ENCODE measurements around the gene SSTR1. TPM values are rescaled to one million over a fixed set of nuclear protein-coding genes. Genes with fewer than 3 reads are reported as not detected.

Gene SSTR1
- total RNA-seq, 1 donor from 2014 or later = not detected

- Mint-ChIP-seq H3K27ac (no peak overlapping the region), H3K9me3 (no peaks in the 10 kb centered on the region), H3K36me3 (no peaks in the 10 kb centered on the region), H3K27me3 (ENCODE audit: insufficient read depth, low read depth) (peaks cover 4% of the 10 kb centered on the region), H3K4me1 (no peaks in the 10 kb centered on the region), H3K4me3 (no peak overlapping the region)
- no peak overlapping the region for H3K9ac ChIP-seq
- H3F3A ChIP-seq (ENCODE audit: low read depth) = no peaks in the 10 kb centered on the region
- H3K4me1 ChIP-seq = no peaks in the 10 kb centered on the region
- TF ChIP-seq CTCF (IDR thresholded peaks at IDR 0.05) (peak; percentile 43), EZH2 (IDR thresholded peaks at IDR 0.05) (no peak), EZH2phosphoT487 (IDR thresholded peaks at IDR 0.05) (no peak)
- no peak overlapping the region for H3K4me3 ChIP-seq
- no peak overlapping the region for H2AFZ ChIP-seq (replicated peaks)
- H3K27ac ChIP-seq = no peak overlapping the region
- no peak overlapping the region for H3K4me2 ChIP-seq
- H3K79me2 ChIP-seq (ENCODE audit: low read depth) = no peaks in the 10 kb centered on the region
- H3K27me3 ChIP-seq = peaks cover 35% of the 10 kb centered on the region
- no peaks in the 10 kb centered on the region for H4K20me1 ChIP-seq (ENCODE audit: low read depth)
- DNase-seq (ENCODE audit: low spot score) = peak; percentile 29
- no peaks in the 10 kb centered on the region for H3K9me3 ChIP-seq (ENCODE audit: low read depth)
- no peaks in the 10 kb centered on the region for H3K36me3 ChIP-seq
These were observed 40.8 kb downstream of the SSTR1 start for GRCh38 chr14:38248321-38249028.

GRCh38 chr14:38250331-38250730, 42.6 kb downstream of the SSTR1 start:
- peaks cover 44% of the 10 kb centered on the region for H3K27me3 ChIP-seq
- H3K27ac Mint-ChIP-seq = no peak overlapping the region
- no peak for DNase-seq (ENCODE audit: low spot score)
- H3K4me3 ChIP-seq = no peak overlapping the region
- no peak overlapping the region for H3K4me3 Mint-ChIP-seq
- H4K20me1 ChIP-seq (ENCODE audit: low read depth) = no peaks in the 10 kb centered on the region
- no peaks in the 10 kb centered on the region for H3K4me1 ChIP-seq
- no peak overlapping the region for H2AFZ ChIP-seq (replicated peaks)
- no peak overlapping the region for H3K27ac ChIP-seq
- H3K79me2 ChIP-seq (ENCODE audit: low read depth) = no peaks in the 10 kb centered on the region
- H3K9me3 Mint-ChIP-seq = no peaks in the 10 kb centered on the region
- H3K36me3 Mint-ChIP-seq = no peaks in the 10 kb centered on the region
- no peaks in the 10 kb centered on the region for H3K4me1 Mint-ChIP-seq
- H3F3A ChIP-seq (ENCODE audit: low read depth) = no peaks in the 10 kb centered on the region
- H3K9me3 ChIP-seq (ENCODE audit: low read depth) = no peaks in the 10 kb centered on the region
- H3K27me3 Mint-ChIP-seq (ENCODE audit: insufficient read depth, low read depth) = peaks cover 17% of the 10 kb centered on the region
- H3K4me2 ChIP-seq = no peak overlapping the region
- TF ChIP-seq CTCF (IDR thresholded peaks at IDR 0.05) (no peak), EZH2 (IDR thresholded peaks at IDR 0.05) (no peak), EZH2phosphoT487 (IDR thresholded peaks at IDR 0.05) (no peak)
- H3K36me3 ChIP-seq = no peaks in the 10 kb centered on the region
- H3K9ac ChIP-seq = no peak overlapping the region

- no peaks in the 10 kb centered on the region for H3K36me3 ChIP-seq
- H3K27me3 Mint-ChIP-seq (ENCODE audit: insufficient read depth, low read depth) = peaks cover 23% of the 10 kb centered on the region
- H3K4me3 Mint-ChIP-seq = no peak overlapping the region
- H3K9me3 ChIP-seq (ENCODE audit: low read depth) = no peaks in the 10 kb centered on the region
- TF ChIP-seq CTCF (IDR thresholded peaks at IDR 0.05) (no peak), EZH2phosphoT487 (IDR thresholded peaks at IDR 0.05) (no peak), EZH2 (IDR thresholded peaks at IDR 0.05) (no peak)
- no peak overlapping the region for H3K4me3 ChIP-seq
- no peaks in the 10 kb centered on the region for H3K4me1 Mint-ChIP-seq
- no peak overlapping the region for H3K27ac Mint-ChIP-seq
- no peak overlapping the region for H2AFZ ChIP-seq (replicated peaks)
- H3K9me3 Mint-ChIP-seq = no peaks in the 10 kb centered on the region
- H4K20me1 ChIP-seq (ENCODE audit: low read depth) = no peaks in the 10 kb centered on the region
- no peak overlapping the region for H3K4me2 ChIP-seq
- no peaks in the 10 kb centered on the region for H3K36me3 Mint-ChIP-seq
- peaks cover 62% of the 10 kb centered on the region for H3K27me3 ChIP-seq
- no peak overlapping the region for H3K9ac ChIP-seq
- H3K79me2 ChIP-seq (ENCODE audit: low read depth) = no peaks in the 10 kb centered on the region
- no peak overlapping the region for H3K27ac ChIP-seq
- no peak for DNase-seq (ENCODE audit: low spot score)
- H3F3A ChIP-seq (ENCODE audit: low read depth) = no peaks in the 10 kb centered on the region
- no peaks in the 10 kb centered on the region for H3K4me1 ChIP-seq
These were observed 44.5 kb downstream of the SSTR1 start for GRCh38 chr14:38252066-38252710.
